ENCODE measurements around the gene IL27RA. TPM values are rescaled to one million over a fixed set of nuclear protein-coding genes. Genes with fewer than 3 reads are reported as not detected.

IL27RA gene
- total RNA-seq, 1 experiment from 2014 or later: 14.2 TPM

- Histone ChIP-seq H3K9me2 (replicated peaks; ENCODE audit: low read length) (no peaks in the 10 kb centered on the region), H3K79me2 (ENCODE audit: low read length) (peaks cover 13% of the 10 kb centered on the region; the same call in 1 of the 2 replicates), H2AFZ (ENCODE audit: low read length) (peak within 1 kb of the TSS; percentile 95), H3K36me3 (ENCODE audit: low read depth, low read length) (no peaks in the 10 kb centered on the region), H3K9ac (ENCODE audit: low read length) (peak within 1 kb of the TSS; percentile 38; the same call in 1 of the 2 replicates), H3K4me2 (ENCODE audit: low read length) (peak within 1 kb of the TSS; percentile 98), H3K9me3 (ENCODE audit: low read length) (no peaks in the 10 kb centered on the region), H3F3A (ENCODE audit: low read length, unreplicated experiment) (no peaks in the 10 kb centered on the region), H3K4me1 (ENCODE audit: insufficient read depth, low read length) (peaks cover 19% of the 10 kb centered on the region), H3K27me3 (ENCODE audit: low read length) (no peaks in the 10 kb centered on the region), H3K4me3 (ENCODE audit: low read length) (peak within 1 kb of the TSS; percentile 77), H4K20me1 (ENCODE audit: low read length) (no peaks in the 10 kb centered on the region), H3K27ac (ENCODE audit: low read length) (no peak within 1 kb of the TSS)
- ATAC-seq (peak; percentile 21), DNase-seq (peak; percentile 68)
- CTCF ChIA-PET: interaction anchor here (0.5 to 1.8 kb wide), 6 partner anchors 9 to 392 kb away, joined by 3 to 13 read pairs (median 4); partner anchors contain the start of gene ASF1B
- BruUV-seq (replicated peaks): no TSS peak
- POLR2A ChIA-PET (ENCODE audit: unreplicated experiment): no interaction called here
- TF ChIP-seq CTCF (conservative IDR thresholded peaks at IDR 0.05; ENCODE audit: low read depth, low read length) (no peak), EZH2phosphoT487 (IDR thresholded peaks at IDR 0.05; ENCODE audit: borderline replicate concordance, low read length) (no peak)
- intact Hi-C loops (cut with micrococcal nuclease): loop anchor here (1.0 to 10.0 kb wide), 3 partner anchors 65 to 288 kb away; no protein-coding TSS in a partner anchor
Observed at GRCh38 chr19:14072535-14073260, 41.1 kb downstream of the IL27RA start, which contains the start of gene MISP3. Gene MISP3, plus strand, starts transcription at chr19:14072786. Its CDS starts 524 bp downstream, at chr19:14073310.

- H3K9me3 ChIP-seq (ENCODE audit: low read length): no peaks in the 10 kb centered on the region
- no peaks in the 10 kb centered on the region for H4K20me1 ChIP-seq (ENCODE audit: low read length)
- BruUV-seq (replicated peaks): no TSS peak
- peaks cover 13% of the 10 kb centered on the region; the same call in 1 of the 2 replicates for H3K79me2 ChIP-seq (ENCODE audit: low read length)
- no peaks in the 10 kb centered on the region for H3K27me3 ChIP-seq (ENCODE audit: low read length)
- 0 out of 2 replicates have a peak, but pooled peaks have one; percentile 27 for TF ChIP-seq CTCF (conservative IDR thresholded peaks at IDR 0.05; ENCODE audit: low read depth, low read length)
- TF ChIP-seq EZH2 (IDR thresholded peaks at IDR 0.05; ENCODE audit: low read length, unreplicated experiment): no peak
- no peak for TF ChIP-seq EZH2phosphoT487 (IDR thresholded peaks at IDR 0.05; ENCODE audit: borderline replicate concordance, low read length)
- peak; percentile 56 for ATAC-seq
- intact Hi-C loops (cut with micrococcal nuclease): loop anchor here (1.0 to 10.0 kb wide), 3 partner anchors 64 to 289 kb away; no protein-coding TSS in a partner anchor
- peak overlapping the region; percentile 77 for H3K4me3 ChIP-seq (ENCODE audit: low read length)
- no peaks in the 10 kb centered on the region for H3F3A ChIP-seq (ENCODE audit: low read length, unreplicated experiment)
- no peaks in the 10 kb centered on the region for H3K9me2 ChIP-seq (replicated peaks; ENCODE audit: low read length)
- H3K4me2 ChIP-seq (ENCODE audit: low read length): peak overlapping the region; percentile 98
- peaks cover 19% of the 10 kb centered on the region for H3K4me1 ChIP-seq (ENCODE audit: insufficient read depth, low read length)
- H3K9ac ChIP-seq (ENCODE audit: low read length): peak overlapping the region; percentile 38
- CTCF ChIA-PET: interaction anchor here (0.5 to 1.1 kb wide), 3 partner anchors 9 to 393 kb away, joined by 3 to 7 read pairs (median 5); no protein-coding TSS in a partner anchor
- H2AFZ ChIP-seq (ENCODE audit: low read length): peak overlapping the region; percentile 95
- DNase-seq: peak; percentile 80
- H3K36me3 ChIP-seq (ENCODE audit: low read depth, low read length): no peaks in the 10 kb centered on the region
- POLR2A ChIA-PET (ENCODE audit: unreplicated experiment): no interaction called here
- H3K27ac ChIP-seq (ENCODE audit: low read length): no peak overlapping the region
Observed at GRCh38 chr19:14073261-14073924, 41.8 kb downstream of the IL27RA start.
